OCI-LY1 (cell line): ENCODE data around the gene GALNT10.

ENCODE experiments used
- H2AFZ ChIP-seq: fragments of 200-600 bp; sonication (generic), shearing (Covaris generic); 2 replicates; pipeline ENCODE4 v1.6.0; 2014; ENCODE audit warnings: antibody characterized with exemption, mild to moderate bottlenecking, low read length
- H3F3A ChIP-seq: fragments of 200-600 bp; sonication (generic), shearing (Covaris generic); 2 replicates; pipeline ENCODE4 v1.6.0; 2014; ENCODE audit warnings: mild to moderate bottlenecking, antibody characterized with exemption, low read length, moderate library complexity; ENCODE audit not compliant: insufficient read depth
- H3K27ac ChIP-seq: fragments of 200-600 bp; sonication (generic); 2 replicates; pipeline ENCODE4 v1.5.1; 2014; ENCODE audit warnings: low read length, mixed run types, mild to moderate bottlenecking, low read depth; ENCODE audit not compliant: poor library complexity, severe bottlenecking
- H3K27me3 ChIP-seq: fragments of 200-600 bp; sonication (generic); 2 replicates; pipeline ENCODE4 v1.6.0; 2014; ENCODE audit warnings: antibody characterized with exemption, mild to moderate bottlenecking, low read length, moderate library complexity; ENCODE audit not compliant: insufficient read depth
- H3K36me3 ChIP-seq: fragments of 200-600 bp; sonication (generic); 2 replicates; pipeline ENCODE4 v1.6.1; 2014; ENCODE audit warnings: mild to moderate bottlenecking, antibody characterized with exemption, low read length, moderate library complexity, mixed read lengths; ENCODE audit not compliant: insufficient read depth
- H3K4me1 ChIP-seq: fragments of 200-600 bp; sonication (generic); 2 replicates; pipeline ENCODE4 v1.5.1; 2014; ENCODE audit warnings: mild to moderate bottlenecking, low read length, moderate library complexity; ENCODE audit not compliant: insufficient read depth, severe bottlenecking
- H3K4me2 ChIP-seq: fragments of 200-600 bp; sonication (generic), shearing (Covaris generic); 2 replicates; pipeline ENCODE4 v1.6.1; 2014; ENCODE audit warnings: low read length
- H3K4me3 ChIP-seq: fragments of 200-600 bp; sonication (generic); 2 replicates; pipeline ENCODE4 v1.5.1; 2014; ENCODE audit warnings: low read length, low read depth, mild to moderate bottlenecking, mixed read lengths; ENCODE audit not compliant: poor library complexity, severe bottlenecking
- H3K79me2 ChIP-seq: fragments of 200-600 bp; shearing (Covaris generic); 2 replicates; pipeline ENCODE4 v1.6.1; 2016; ENCODE audit warnings: mixed run types, low read length, mixed read lengths; ENCODE audit not compliant: insufficient read depth
- H3K9ac ChIP-seq: fragments of 200-600 bp; sonication (generic), shearing (Covaris generic); 2 replicates; pipeline ENCODE4 v1.6.1; 2014; ENCODE audit warnings: mild to moderate bottlenecking, low read length, mixed read lengths
- H3K9me2 ChIP-seq: fragments of 200-600 bp; sonication (generic), shearing (Covaris generic); 2 replicates; pipeline ENCODE4 v1.6.1; 2014; ENCODE audit warnings: low read depth, mild to moderate bottlenecking, low read length, mixed read lengths
- H3K9me3 ChIP-seq: fragments of 200-600 bp; shearing (Covaris generic); 2 replicates; pipeline ENCODE4 v1.6.1; 2014; ENCODE audit warnings: low read length, mixed read lengths
- H4K20me1 ChIP-seq: fragments of 200-600 bp; sonication (generic), shearing (Covaris generic); 2 replicates; pipeline ENCODE4 v1.6.0; 2016; ENCODE audit warnings: mild to moderate bottlenecking, low read length; ENCODE audit not compliant: insufficient read depth
- EZH2 ChIP-seq: fragments of 200-600 bp; sonication (generic), shearing (Covaris generic); IDR thresholded peaks from 2 replicates; pipeline ENCODE4 v1.8.0; 2017; ENCODE audit warnings: borderline replicate concordance, mixed run types, mild to moderate bottlenecking, antibody characterized with exemption, low read length, moderate library complexity, mixed read lengths
- TF ChIP-seq, protein P1 (sequence below): fragments of 200-600 bp; sonication (generic), shearing (Covaris generic); IDR thresholded peaks from 2 replicates; pipeline ENCODE4 v1.5.1; 2017; ENCODE audit warnings: mild to moderate bottlenecking, antibody characterized with exemption, low read length, moderate library complexity, mixed read lengths

The GALNT10 gene

GRCh38 chr5:154220625-154221024 lies 30.1 kb downstream of the GALNT10 start:
- H3K4me3 ChIP-seq: no peak overlapping the region
- H3K9ac ChIP-seq: no peak overlapping the region
- H3K27me3 ChIP-seq: no peaks in the 10 kb centered on the region
- no peaks in the 10 kb centered on the region for H3K9me3 ChIP-seq
- no peak overlapping the region for H2AFZ ChIP-seq
- no peaks in the 10 kb centered on the region for H4K20me1 ChIP-seq
- H3K79me2 ChIP-seq: no peaks in the 10 kb centered on the region
- no peaks in the 10 kb centered on the region for H3K9me2 ChIP-seq
- TF ChIP-seq, protein P1, sequence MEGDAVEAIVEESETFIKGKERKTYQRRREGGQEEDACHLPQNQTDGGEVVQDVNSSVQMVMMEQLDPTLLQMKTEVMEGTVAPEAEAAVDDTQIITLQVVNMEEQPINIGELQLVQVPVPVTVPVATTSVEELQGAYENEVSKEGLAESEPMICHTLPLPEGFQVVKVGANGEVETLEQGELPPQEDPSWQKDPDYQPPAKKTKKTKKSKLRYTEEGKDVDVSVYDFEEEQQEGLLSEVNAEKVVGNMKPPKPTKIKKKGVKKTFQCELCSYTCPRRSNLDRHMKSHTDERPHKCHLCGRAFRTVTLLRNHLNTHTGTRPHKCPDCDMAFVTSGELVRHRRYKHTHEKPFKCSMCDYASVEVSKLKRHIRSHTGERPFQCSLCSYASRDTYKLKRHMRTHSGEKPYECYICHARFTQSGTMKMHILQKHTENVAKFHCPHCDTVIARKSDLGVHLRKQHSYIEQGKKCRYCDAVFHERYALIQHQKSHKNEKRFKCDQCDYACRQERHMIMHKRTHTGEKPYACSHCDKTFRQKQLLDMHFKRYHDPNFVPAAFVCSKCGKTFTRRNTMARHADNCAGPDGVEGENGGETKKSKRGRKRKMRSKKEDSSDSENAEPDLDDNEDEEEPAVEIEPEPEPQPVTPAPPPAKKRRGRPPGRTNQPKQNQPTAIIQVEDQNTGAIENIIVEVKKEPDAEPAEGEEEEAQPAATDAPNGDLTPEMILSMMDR: no peak
- no peak for TF ChIP-seq EZH2
- no peak overlapping the region for H3K27ac ChIP-seq
- H3K4me2 ChIP-seq: no peak overlapping the region
- no peaks in the 10 kb centered on the region for H3F3A ChIP-seq
- no peaks in the 10 kb centered on the region for H3K36me3 ChIP-seq
- H3K4me1 ChIP-seq: no peaks in the 10 kb centered on the region

DNA sequence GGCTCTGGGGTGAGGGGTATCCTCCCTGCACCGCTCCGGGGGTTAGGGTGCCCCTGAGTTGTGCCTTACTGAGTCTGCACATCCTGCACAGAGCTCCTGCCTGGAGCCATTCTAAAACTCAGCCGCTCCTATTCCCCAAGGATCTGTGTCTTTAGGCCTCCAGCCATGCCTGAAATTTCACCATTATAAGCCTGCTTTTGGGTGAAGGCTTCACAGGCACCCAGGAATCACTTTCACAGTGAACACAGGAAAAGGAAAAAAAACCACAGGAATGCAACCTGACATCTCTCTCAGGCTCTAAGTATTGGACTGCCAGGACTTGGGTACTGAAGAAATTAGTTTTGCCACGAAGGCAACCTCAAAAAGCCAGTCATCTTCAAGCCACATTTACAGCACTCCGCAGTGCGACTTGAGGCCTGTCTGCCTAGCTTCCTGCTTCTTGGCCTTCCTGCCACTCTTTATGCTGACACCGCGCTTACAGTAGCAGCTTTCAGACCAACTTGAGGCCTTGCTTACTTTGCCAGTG lies 30.9 kb downstream of the GALNT10 start:
- Histone ChIP-seq H3F3A (no peaks in the 10 kb centered on the region), H4K20me1 (no peaks in the 10 kb centered on the region), H3K9ac (no peak overlapping the region), H3K27me3 (no peaks in the 10 kb centered on the region), H3K4me2 (no peak overlapping the region), H3K9me2 (no peaks in the 10 kb centered on the region), H3K27ac (no peak overlapping the region), H3K9me3 (peaks cover 2% of the 10 kb centered on the region; the same call in 1 of the 2 replicates), H3K79me2 (no peaks in the 10 kb centered on the region), H3K36me3 (no peaks in the 10 kb centered on the region), H3K4me3 (no peak overlapping the region), H3K4me1 (no peaks in the 10 kb centered on the region), H2AFZ (no peak overlapping the region)
- TF ChIP-seq, protein P1: no peak
- no peak for TF ChIP-seq EZH2

- Histone ChIP-seq H3F3A (no peaks in the 10 kb centered on the region), H3K79me2 (no peaks in the 10 kb centered on the region), H2AFZ (no peak overlapping the region), H3K27me3 (no peaks in the 10 kb centered on the region), H4K20me1 (no peaks in the 10 kb centered on the region), H3K4me3 (no peak overlapping the region), H3K9me2 (no peaks in the 10 kb centered on the region), H3K36me3 (no peaks in the 10 kb centered on the region), H3K4me2 (no peak overlapping the region), H3K27ac (no peak overlapping the region), H3K9ac (no peak overlapping the region), H3K4me1 (no peaks in the 10 kb centered on the region), H3K9me3 (peaks cover 3% of the 10 kb centered on the region; the same call in 1 of the 2 replicates)
- TF ChIP-seq, protein P1: no peak
- no peak for TF ChIP-seq EZH2
Observed at GRCh38 chr5:154222414-154222813, 31.9 kb downstream of the GALNT10 start.
